ENCODE data around the gene POU4F3. TPM values are rescaled to one million over a fixed set of nuclear protein-coding genes. Genes with fewer than 3 reads are reported as not detected.

POU4F3 gene
- total RNA-seq, 4 donors from 2014 or later = not detected

GRCh38 chr5:146334074-146334533 is 4.5 kb upstream of the POU4F3 start:
- Histone ChIP-seq H3K27ac (no peak overlapping the region), H3K4me3 (no peak overlapping the region), H3K27me3 (peaks cover 95% of the 10 kb centered on the region), H3K36me3 (no peaks in the 10 kb centered on the region), H3K4me1 (no peaks in the 10 kb centered on the region), H3K9me3 (no peaks in the 10 kb centered on the region)
- in situ Hi-C loops (cut with MboI; ENCODE audit: low pct_ligation_motif_present in 1 of 4, low pct_unique_long_range_greater_than_20kb in 1 of 4, low sequenced_read_pairs in 3 of 4) (no loop called here), intact Hi-C loops (cut with DNase I; ENCODE audit: low total_unique reads) (no loop called here)
- 13% methylated on average over 24 of the region's 24 CpGs; no CpG with 5 or more reads in 1 of the 2 donors for WGBS, 2 donors (ENCODE audit: low coverage in 1 of 2)
- DNase-seq = no peak
- TF ChIP-seq POLR2A (IDR thresholded peaks at IDR 0.05) = no peak
- TF ChIP-seq POLR2AphosphoS5 (IDR thresholded peaks at IDR 0.05) = no peak
- TF ChIP-seq EP300 (IDR thresholded peaks at IDR 0.05; ENCODE audit: low read depth) = no peak
- no peak for TF ChIP-seq CTCF (IDR thresholded peaks at IDR 0.05)

GRCh38 chr5:146336197-146336596 is 2.4 kb upstream of the POU4F3 start:
- in situ Hi-C loops (cut with MboI; ENCODE audit: low pct_ligation_motif_present in 1 of 4, low pct_unique_long_range_greater_than_20kb in 1 of 4, low sequenced_read_pairs in 3 of 4) (no loop called here), intact Hi-C loops (cut with DNase I; ENCODE audit: low total_unique reads) (no loop called here)
- no peak overlapping the region for H3K4me3 ChIP-seq
- H3K36me3 ChIP-seq = no peaks in the 10 kb centered on the region
- H3K9me3 ChIP-seq = no peaks in the 10 kb centered on the region
- H3K27ac ChIP-seq = no peak overlapping the region
- no peaks in the 10 kb centered on the region for H3K4me1 ChIP-seq
- peaks cover 98% of the 10 kb centered on the region for H3K27me3 ChIP-seq
- no peak for TF ChIP-seq POLR2A (IDR thresholded peaks at IDR 0.05)
- no peak for TF ChIP-seq POLR2AphosphoS5 (IDR thresholded peaks at IDR 0.05)
- TF ChIP-seq EP300 (IDR thresholded peaks at IDR 0.05; ENCODE audit: low read depth) = no peak
- DNase-seq = no peak

GRCh38 chr5:146337264-146337904 is 1.3 kb upstream of the POU4F3 start:
- Histone ChIP-seq H3K9me3 (no peaks in the 10 kb centered on the region), H3K27me3 (peaks cover 98% of the 10 kb centered on the region), H3K4me3 (no peak overlapping the region), H3K36me3 (no peaks in the 10 kb centered on the region), H3K27ac (no peak overlapping the region), H3K4me1 (no peaks in the 10 kb centered on the region)
- intact Hi-C loops (cut with DNase I; ENCODE audit: low total_unique reads) = no loop called here
- 2 to 14% methylated on average over 16 to 32 of the region's 34 CpGs for WGBS, 2 donors (ENCODE audit: low coverage in 1 of 2)
- in situ Hi-C loops (cut with MboI; ENCODE audit: low pct_ligation_motif_present in 1 of 4, low pct_unique_long_range_greater_than_20kb in 1 of 4, low sequenced_read_pairs in 3 of 4) = no loop called here
- TF ChIP-seq POLR2A (IDR thresholded peaks at IDR 0.05) = no peak
- no peak for TF ChIP-seq POLR2AphosphoS5 (IDR thresholded peaks at IDR 0.05)
- TF ChIP-seq EP300 (IDR thresholded peaks at IDR 0.05; ENCODE audit: low read depth) = no peak
- no peak for TF ChIP-seq CTCF (IDR thresholded peaks at IDR 0.05)
- no peak for DNase-seq

- Histone ChIP-seq H3K27me3 (peaks cover 98% of the 10 kb centered on the region), H3K4me1 (no peaks in the 10 kb centered on the region), H3K27ac (no peak overlapping the region), H3K9me3 (no peaks in the 10 kb centered on the region), H3K36me3 (no peaks in the 10 kb centered on the region), H3K4me3 (no peak overlapping the region)
- in situ Hi-C loops (cut with MboI; ENCODE audit: low pct_ligation_motif_present in 1 of 4, low pct_unique_long_range_greater_than_20kb in 1 of 4, low sequenced_read_pairs in 3 of 4) = no loop called here
- intact Hi-C loops (cut with DNase I; ENCODE audit: low total_unique reads) = no loop called here
- DNase-seq = no peak
- TF ChIP-seq CTCF (IDR thresholded peaks at IDR 0.05) = no peak
- no peak for TF ChIP-seq POLR2AphosphoS5 (IDR thresholded peaks at IDR 0.05)
- no peak for TF ChIP-seq POLR2A (IDR thresholded peaks at IDR 0.05)
- TF ChIP-seq EP300 (IDR thresholded peaks at IDR 0.05; ENCODE audit: low read depth) = no peak
- WGBS, 2 donors (ENCODE audit: low coverage in 1 of 2) = 5 to 8% methylated on average over 4 to 8 of the region's 8 CpGs
Observed at GRCh38 chr5:146337928-146338327, 711 bp upstream of the POU4F3 start.

All from transverse colon (tissue), 4 donors.